Activated CD8-positive, alpha-beta memory T cell treated with anti-CD3 and anti-CD28 coated beads, Interleukin-2, amount 10 ng/mL, durations not matched to agents 7 days and 5 days (primary cell): Measurements from ENCODE around the gene MGRN1. TPM values are rescaled to one million over a fixed set of nuclear protein-coding genes. Genes with fewer than 3 reads are reported as not detected.

ENCODE experiments used
- ATAC-seq: fragments of 150-1000 bp; cut with Tn5 transposase; one replicate; pipeline ENCODE4 v1.10.0; 2021; ENCODE audit warnings: moderate library complexity
- CTCF ChIA-PET: fragments of 350-600 bp; sonication (Branson Sonifier 250); formaldehyde crosslinking; loops from one replicate; lab custom pipeline; 2021; ENCODE audit warnings: antibody characterized with exemption; lab: Charles Lee
- DNase-seq: peaks from one replicate; pipeline ENCODE4 v3.0.0-alpha.2; 2020
- H3K27ac Mint-ChIP-seq: one replicate; pipeline ENCODE4 v1.8.0; 2021; ENCODE audit warnings: mild to moderate bottlenecking, mixed read lengths
- H3K27me3 Mint-ChIP-seq: one replicate; pipeline ENCODE4 v1.8.0; 2021; ENCODE audit warnings: mixed read lengths
- H3K36me3 Mint-ChIP-seq: one replicate; pipeline ENCODE4 v1.8.0; 2021; ENCODE audit warnings: mild to moderate bottlenecking, mixed read lengths
- H3K4me1 Mint-ChIP-seq: one replicate; pipeline ENCODE4 v1.8.0; 2021; ENCODE audit warnings: mixed read lengths
- H3K4me3 Mint-ChIP-seq: one replicate; pipeline ENCODE4 v1.8.0; 2021; ENCODE audit warnings: mild to moderate bottlenecking, moderate library complexity, mixed read lengths
- H3K9me3 Mint-ChIP-seq: one replicate; pipeline ENCODE4 v1.8.0; 2022; ENCODE audit warnings: low read depth, mixed read lengths
- total RNA-seq, 2 experiments: library from RNA; stranded (reverse); gene quantifications; one replicate each; pipeline ENCODE4 v1.2.3, GENCODE V29; 2021

The MGRN1 gene
- total RNA-seq, 2 experiments from 2014 or later: 76.9 to 92.1 TPM

DNA sequence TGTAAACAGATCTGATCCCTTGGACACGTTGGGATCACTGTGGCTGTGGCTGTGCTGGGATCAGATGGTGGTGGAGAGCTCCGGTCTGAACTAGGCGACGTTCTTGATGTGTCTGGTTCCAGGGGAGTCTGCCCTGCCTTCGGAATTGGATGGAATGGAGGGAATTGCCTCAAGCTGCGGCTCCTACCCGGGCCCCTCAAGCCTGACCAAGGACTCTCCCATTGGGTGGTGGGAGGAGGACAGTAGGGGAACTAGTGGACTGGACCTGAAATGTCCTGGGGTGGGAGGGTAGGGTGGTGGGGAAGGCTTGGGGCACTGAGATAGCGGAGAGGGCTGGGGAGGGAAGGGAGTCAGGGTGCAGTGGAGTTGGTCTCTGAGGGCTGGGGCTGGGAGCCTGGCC lies 6.7 kb upstream of the MGRN1 start:
- no peaks in the 10 kb centered on the region for H3K27me3 Mint-ChIP-seq
- H3K27ac Mint-ChIP-seq: peak overlapping the region; percentile 43
- H3K36me3 Mint-ChIP-seq: no peaks in the 10 kb centered on the region
- DNase-seq: no peak
- peaks cover 28% of the 10 kb centered on the region for H3K4me1 Mint-ChIP-seq
- no peak for ATAC-seq
- H3K9me3 Mint-ChIP-seq: no peaks in the 10 kb centered on the region
- H3K4me3 Mint-ChIP-seq: no peak overlapping the region
- CTCF ChIA-PET: interaction anchor here (1.2 to 5.6 kb wide), 3 partner anchors 7 to 65 kb away, joined by 3 to 44 read pairs (median 4); partner anchors contain the start of gene MGRN1

DNA sequence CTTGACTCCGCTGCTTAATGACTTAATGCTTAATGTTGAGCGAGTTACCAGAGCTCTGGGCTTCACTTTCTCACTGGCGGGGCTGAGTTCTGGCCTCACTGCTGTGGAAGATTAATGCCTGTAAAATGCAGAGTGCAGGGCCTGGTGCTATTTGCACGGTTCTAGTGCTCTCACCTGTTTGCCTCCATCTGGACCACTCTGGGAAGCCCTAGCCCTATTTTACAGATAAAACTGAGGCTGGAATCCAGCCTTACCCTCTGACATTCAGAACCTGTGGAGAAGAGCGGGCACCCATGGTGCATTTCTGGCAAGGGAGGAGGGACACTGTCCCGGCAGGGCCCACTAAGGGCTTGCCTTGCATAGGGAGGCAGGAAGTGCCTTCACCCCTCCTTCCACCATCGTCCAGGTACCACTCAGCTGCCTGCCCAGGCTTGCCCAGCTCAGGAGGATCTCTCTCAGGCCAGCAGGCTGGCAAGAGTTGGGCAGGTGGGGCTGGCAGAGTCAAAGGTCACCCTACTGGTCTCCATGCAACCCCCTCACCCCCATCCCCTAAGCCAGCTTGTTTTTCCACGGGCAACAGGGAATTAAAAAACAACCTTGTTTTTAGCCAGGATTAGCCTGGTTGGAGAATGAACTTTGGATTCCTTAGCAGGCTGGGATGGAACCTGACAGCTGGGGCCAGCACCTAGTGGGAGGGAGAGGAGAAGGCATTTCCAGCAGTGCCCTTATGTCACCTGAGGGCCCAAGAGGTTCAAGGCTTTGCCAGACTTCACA lies 5.8 kb upstream of the MGRN1 start:
- ATAC-seq (no peak), DNase-seq (no peak)
- H3K27me3 Mint-ChIP-seq: no peaks in the 10 kb centered on the region
- no peak overlapping the region for H3K27ac Mint-ChIP-seq
- H3K4me1 Mint-ChIP-seq: peaks cover 25% of the 10 kb centered on the region
- no peaks in the 10 kb centered on the region for H3K9me3 Mint-ChIP-seq
- no peak overlapping the region for H3K4me3 Mint-ChIP-seq
- CTCF ChIA-PET: interaction anchor here (1.2 to 5.6 kb wide), 2 partner anchors 6 to 64 kb away, joined by 3 to 44 read pairs; partner anchors contain the start of gene MGRN1
- H3K36me3 Mint-ChIP-seq: no peaks in the 10 kb centered on the region

DNA sequence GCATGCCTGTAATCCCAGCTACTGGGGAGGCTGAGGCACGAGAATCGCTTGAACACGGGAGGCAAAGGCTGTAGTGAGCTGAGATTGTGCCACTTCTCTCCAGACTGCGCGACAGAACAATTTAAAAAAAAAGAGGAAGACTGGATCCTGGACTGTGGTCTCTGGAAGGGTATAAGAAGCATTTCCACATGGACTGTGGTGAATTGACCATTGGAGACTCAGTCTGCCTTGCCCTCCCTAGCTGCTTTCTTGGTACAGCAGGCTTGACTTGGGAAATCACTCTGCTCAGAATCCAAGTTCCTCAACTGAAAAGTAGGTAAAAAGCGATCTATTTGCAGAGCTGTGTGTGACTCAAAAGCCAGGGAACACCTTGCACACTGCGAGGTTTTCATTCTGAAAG lies 1.0 kb upstream of the MGRN1 start:
- Mint-ChIP-seq H3K27ac (peak overlapping the region; percentile 98), H3K4me1 (peaks cover 31% of the 10 kb centered on the region), H3K9me3 (no peaks in the 10 kb centered on the region), H3K4me3 (peak overlapping the region; percentile 89), H3K36me3 (peaks cover 9% of the 10 kb centered on the region), H3K27me3 (no peaks in the 10 kb centered on the region)
- ATAC-seq (no peak), DNase-seq (no peak)
- CTCF ChIA-PET: interaction anchor here (0.8 to 4.1 kb wide), 25 partner anchors 8 to 333 kb away, joined by 3 to 44 read pairs (median 4); partner anchors contain the start of genes ANKS3, CDIP1, CORO7 and DNAAF8

DNA sequence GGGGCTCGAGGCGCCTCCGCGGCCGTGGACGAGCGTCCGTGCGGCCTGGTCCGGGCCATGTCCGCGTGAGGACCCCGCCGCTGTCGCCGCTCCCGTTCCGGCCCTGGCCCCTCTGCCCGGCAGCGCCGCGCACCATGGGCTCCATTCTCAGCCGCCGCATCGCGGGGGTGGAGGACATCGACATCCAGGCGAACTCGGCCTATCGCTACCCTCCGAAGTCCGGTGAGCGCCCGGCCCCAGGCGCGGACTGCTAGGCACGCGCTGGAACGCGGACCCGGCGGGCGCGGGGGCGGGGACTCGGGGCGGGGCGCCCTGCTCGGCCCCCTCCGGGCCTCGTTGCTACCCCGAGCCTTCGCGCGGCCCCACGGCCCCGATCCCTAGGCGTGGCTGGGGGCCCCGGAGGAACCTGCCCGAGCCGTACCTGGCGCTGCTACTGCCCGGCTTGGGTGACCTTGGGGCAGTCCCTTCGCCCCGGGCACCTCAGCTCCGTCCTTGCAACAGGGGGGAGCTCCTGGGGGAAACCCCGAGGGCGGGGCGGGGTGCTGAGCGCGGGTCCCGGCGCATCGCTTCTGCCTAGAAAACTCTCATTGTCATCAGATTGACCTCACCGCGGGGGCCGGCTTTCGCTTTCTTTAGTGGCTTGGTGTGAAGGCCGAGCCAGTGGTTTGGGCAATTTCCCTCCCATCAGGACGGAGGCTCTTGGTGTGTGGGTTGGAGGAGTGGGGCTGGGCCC lies 367 bp downstream of the MGRN1 start:
- peaks cover 31% of the 10 kb centered on the region for H3K4me1 Mint-ChIP-seq
- CTCF ChIA-PET: interaction anchor here (0.5 to 4.1 kb wide), 24 partner anchors 9 to 371 kb away, joined by 3 to 44 read pairs (median 4); partner anchors contain the start of genes ANKS3, CDIP1, DNAAF8 and NMRAL1

DNA sequence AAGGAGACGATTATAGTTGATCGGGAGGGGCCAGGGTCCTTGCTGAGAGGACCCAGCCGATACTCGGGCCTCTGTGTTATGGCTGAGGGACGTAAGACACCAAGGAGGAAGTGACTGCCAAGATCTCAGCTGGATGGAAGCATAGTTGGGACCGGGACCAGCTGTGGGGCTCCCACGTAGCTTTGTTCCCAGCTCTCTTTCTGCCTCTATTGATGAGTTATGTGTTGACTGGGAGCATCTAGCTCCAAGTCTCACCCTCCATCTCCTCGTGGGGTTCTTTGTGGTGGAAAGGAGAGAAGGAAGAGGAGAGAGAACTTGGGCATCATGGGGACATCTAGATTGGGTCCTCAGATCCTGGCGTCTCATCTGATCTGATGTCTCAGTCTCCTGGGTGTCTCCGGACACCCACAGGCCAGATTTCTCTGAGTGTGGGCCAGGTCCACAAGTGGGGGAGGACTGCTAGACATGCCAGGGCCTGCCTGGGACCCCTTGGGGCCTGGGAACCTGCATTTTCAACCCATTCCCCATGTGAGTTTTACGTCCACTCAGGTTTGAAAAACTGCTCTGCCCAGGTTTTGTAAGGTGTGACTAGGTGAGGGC lies 1.0 kb downstream of the MGRN1 start:
- no peaks in the 10 kb centered on the region for H3K27me3 Mint-ChIP-seq
- H3K4me1 Mint-ChIP-seq: peaks cover 31% of the 10 kb centered on the region
- H3K4me3 Mint-ChIP-seq: peak overlapping the region; percentile 89
- ATAC-seq: peak; percentile 8
- no peak for DNase-seq
- H3K36me3 Mint-ChIP-seq: peaks cover 13% of the 10 kb centered on the region
- no peaks in the 10 kb centered on the region for H3K9me3 Mint-ChIP-seq
- peak overlapping the region; percentile 88 for H3K27ac Mint-ChIP-seq
- CTCF ChIA-PET: interaction anchor here (0.7 to 4.1 kb wide), 10 partner anchors 8 to 119 kb away, joined by 3 to 44 read pairs (median 6); partner anchors contain the start of genes ANKS3, DNAAF8 and UBALD1

More for the DNA sequence above, 367 bp downstream of the MGRN1 start:
- H3K36me3 Mint-ChIP-seq: peaks cover 13% of the 10 kb centered on the region
- peak overlapping the region; percentile 89 for H3K4me3 Mint-ChIP-seq
- no peaks in the 10 kb centered on the region for H3K27me3 Mint-ChIP-seq
- peak overlapping the region; percentile 88 for H3K27ac Mint-ChIP-seq
- peak; percentile 42 for ATAC-seq
- DNase-seq: peak; percentile 86
- no peaks in the 10 kb centered on the region for H3K9me3 Mint-ChIP-seq

DNA sequence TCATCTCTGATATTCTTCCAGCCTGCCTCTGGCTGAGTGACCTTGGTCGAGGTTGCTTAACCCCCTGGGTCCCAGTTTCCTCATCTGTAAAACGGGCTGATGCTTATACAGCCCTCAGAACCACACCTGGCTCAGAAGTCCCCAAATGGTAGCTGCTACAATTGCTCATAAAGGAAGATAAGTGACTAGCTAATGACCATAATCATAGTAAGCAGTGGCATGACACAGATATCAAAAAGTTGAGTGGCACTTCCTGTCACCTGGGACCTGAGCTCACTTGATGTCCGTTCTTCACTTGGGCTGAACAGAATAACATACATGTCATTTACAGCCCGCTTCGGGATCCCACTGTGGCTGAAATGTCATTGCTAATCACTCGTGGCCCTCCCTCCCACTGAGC lies 1.8 kb downstream of the MGRN1 start:
- Mint-ChIP-seq H3K4me3 (peak overlapping the region; percentile 89), H3K27ac (peak overlapping the region; percentile 59), H3K4me1 (peaks cover 31% of the 10 kb centered on the region), H3K27me3 (no peaks in the 10 kb centered on the region), H3K9me3 (no peaks in the 10 kb centered on the region), H3K36me3 (peaks cover 18% of the 10 kb centered on the region)
- CTCF ChIA-PET: interaction anchor here (1.4 to 4.1 kb wide), 4 partner anchors 10 to 41 kb away, joined by 3 to 44 read pairs (median 11); partner anchors contain the start of gene UBALD1
- DNase-seq (no peak), ATAC-seq (no peak)

DNA sequence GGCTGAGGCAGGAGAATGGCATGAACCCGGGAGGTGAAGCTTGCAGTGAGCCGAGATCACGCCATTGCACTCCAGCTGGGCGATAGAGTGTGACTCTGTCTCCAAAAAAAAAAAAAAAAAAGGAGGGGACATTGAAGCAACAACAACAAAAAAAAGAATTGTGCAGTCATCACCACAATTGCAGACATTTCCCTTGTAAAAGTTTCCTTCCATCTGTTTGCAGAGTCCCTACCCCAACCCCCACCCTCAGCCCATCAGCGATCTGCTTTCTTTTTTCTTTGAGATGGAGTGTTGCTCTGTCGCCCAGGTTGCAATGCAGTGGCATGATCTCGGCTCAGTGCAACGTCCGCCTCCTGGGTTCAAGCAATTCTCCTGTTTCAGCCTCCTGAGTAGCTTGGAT lies 3.7 kb downstream of the MGRN1 start:
- Mint-ChIP-seq H3K9me3 (no peaks in the 10 kb centered on the region), H3K4me1 (peaks cover 29% of the 10 kb centered on the region), H3K27ac (no peak overlapping the region), H3K27me3 (no peaks in the 10 kb centered on the region), H3K36me3 (peaks cover 22% of the 10 kb centered on the region), H3K4me3 (no peak overlapping the region)
- CTCF ChIA-PET: interaction anchor here (1.1 kb wide), 1 partner anchor 22 kb away, joined by 6 read pairs; no protein-coding TSS in a partner anchor
- ATAC-seq: no peak
- DNase-seq: no peak

DNA sequence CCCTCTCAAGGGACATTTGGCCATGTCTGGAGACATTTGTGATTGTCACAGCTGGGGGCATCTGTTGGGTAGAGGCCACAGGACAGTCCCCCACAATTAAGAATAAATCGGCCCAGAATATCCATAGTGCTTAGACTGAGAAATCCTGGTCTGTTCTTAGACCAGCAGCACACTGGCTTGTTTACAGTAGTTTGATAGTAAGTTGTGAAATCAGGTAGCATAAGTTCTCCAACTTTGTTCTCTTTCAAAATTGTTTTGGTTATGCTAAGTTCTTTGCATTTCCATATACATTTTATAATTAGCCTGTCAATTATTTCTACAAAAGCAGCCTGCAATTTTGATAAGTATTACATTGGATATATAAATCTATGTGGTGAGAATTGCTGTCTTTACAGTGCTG lies 6.8 kb downstream of the MGRN1 start:
- H3K9me3 Mint-ChIP-seq: no peaks in the 10 kb centered on the region
- peaks cover 9% of the 10 kb centered on the region for H3K4me1 Mint-ChIP-seq
- H3K27me3 Mint-ChIP-seq: no peaks in the 10 kb centered on the region
- CTCF ChIA-PET: interaction anchor here (0.6 kb wide), 1 partner anchor 76 kb away, joined by 3 read pairs; no protein-coding TSS in a partner anchor
- H3K4me3 Mint-ChIP-seq: no peak overlapping the region
- no peak for DNase-seq
- peaks cover 25% of the 10 kb centered on the region for H3K36me3 Mint-ChIP-seq
- H3K27ac Mint-ChIP-seq: no peak overlapping the region
- ATAC-seq: no peak

DNA sequence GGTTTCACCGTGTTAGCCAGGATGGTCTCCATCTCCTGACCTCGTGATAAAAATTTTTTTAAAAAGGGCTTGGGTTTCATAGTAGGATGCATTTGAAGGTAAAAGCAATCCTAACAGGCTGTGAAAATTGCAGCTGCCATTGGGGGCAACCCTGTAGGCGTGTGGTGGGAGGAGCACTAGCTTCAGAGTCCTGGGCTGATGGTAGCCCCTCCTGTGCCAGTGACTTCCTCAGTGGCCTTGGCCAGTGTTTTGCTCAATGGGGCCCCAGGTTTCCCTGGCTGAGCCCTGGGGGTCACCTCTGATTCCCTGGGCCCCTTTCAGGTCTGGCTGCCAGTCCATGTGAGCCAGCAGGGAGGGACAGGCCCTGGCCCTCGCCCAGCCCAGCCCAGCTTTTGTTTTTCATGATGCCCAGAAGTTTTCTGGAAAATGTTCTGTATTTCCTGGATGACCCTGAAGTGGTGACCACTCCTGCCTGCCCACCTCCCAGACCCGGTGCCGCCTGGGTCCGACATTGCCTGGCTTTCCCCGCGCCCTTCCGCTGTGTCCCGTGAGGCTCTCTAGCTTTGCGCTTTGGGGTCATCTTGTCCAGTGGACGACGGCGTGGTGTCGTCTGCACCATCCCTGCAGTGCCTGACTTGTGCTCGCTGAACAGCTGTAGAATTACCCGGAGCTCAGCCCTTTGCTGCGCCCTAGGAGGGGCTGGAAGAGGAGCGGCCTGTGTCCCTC lies 9.4 kb downstream of the MGRN1 start:
- Mint-ChIP-seq H3K4me1 (peaks cover 2% of the 10 kb centered on the region), H3K27me3 (no peaks in the 10 kb centered on the region)

DNA sequence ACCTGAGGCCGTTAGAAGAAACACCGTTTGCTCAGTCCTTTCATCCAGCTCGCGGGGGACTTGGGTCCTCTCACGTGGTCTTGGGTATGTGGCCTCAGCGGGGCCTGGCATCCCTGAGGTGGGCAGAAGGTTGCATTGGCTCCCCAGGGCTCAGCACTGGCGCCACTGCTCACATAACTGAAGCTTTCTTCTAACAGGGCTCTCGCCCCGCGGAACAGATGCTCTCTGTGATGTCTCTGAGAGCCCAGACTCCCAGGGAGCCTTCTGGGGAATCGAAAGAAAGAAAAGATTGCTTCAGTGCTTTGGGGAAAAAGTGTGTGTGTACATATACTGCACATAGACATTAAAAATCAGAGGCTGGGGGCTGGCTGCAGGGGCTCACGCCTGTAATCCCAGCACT lies 10.1 kb downstream of the MGRN1 start:
- H3K4me1 Mint-ChIP-seq: peaks cover 6% of the 10 kb centered on the region
- CTCF ChIA-PET: interaction anchor here (2.5 kb wide), 1 partner anchor 11 kb away, joined by 7 read pairs; the partner anchor contains the start of gene MGRN1
- peaks cover 13% of the 10 kb centered on the region for H3K36me3 Mint-ChIP-seq
- H3K27me3 Mint-ChIP-seq: no peaks in the 10 kb centered on the region
- no peak for DNase-seq
- no peak for ATAC-seq
- no peak overlapping the region for H3K27ac Mint-ChIP-seq
- H3K9me3 Mint-ChIP-seq: no peaks in the 10 kb centered on the region
- no peak overlapping the region for H3K4me3 Mint-ChIP-seq

More for the DNA sequence above, 9.4 kb downstream of the MGRN1 start:
- no peak for DNase-seq
- CTCF ChIA-PET: interaction anchor here (1.1 to 2.5 kb wide), 2 partner anchors 9 to 10 kb away, joined by 3 to 7 read pairs; partner anchors contain the start of gene MGRN1
- Mint-ChIP-seq H3K27ac (no peak overlapping the region), H3K9me3 (no peaks in the 10 kb centered on the region), H3K4me3 (no peak overlapping the region), H3K36me3 (peaks cover 15% of the 10 kb centered on the region)
- ATAC-seq: no peak

DNA sequence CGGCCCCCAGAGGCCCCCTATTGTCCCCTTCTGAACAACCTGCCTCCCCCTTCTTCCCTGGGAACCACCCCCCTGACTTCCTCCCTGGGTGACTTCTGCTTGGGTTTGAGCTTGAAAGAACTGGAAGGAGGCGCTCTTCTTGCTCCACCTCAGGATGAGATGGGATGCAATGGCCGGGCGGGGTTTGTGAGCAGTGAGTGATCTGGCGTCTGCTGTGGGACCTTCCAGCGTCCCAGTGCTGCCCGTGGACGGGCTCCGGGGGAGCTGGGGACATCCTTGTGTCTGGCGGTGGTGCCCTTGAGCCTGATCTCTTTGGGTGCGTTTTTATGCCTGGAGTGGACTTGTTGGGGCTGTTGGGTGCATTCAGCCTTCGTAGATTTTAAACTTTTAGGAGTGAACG lies 11.6 kb downstream of the MGRN1 start:
- Mint-ChIP-seq H3K27ac (no peak overlapping the region), H3K27me3 (no peaks in the 10 kb centered on the region), H3K36me3 (peaks cover 11% of the 10 kb centered on the region), H3K4me3 (no peak overlapping the region), H3K4me1 (peaks cover 20% of the 10 kb centered on the region), H3K9me3 (no peaks in the 10 kb centered on the region)
- DNase-seq: no peak
- CTCF ChIA-PET: interaction anchor here (1.0 to 1.3 kb wide), 3 partner anchors 11 to 20 kb away, joined by 3 to 6 read pairs (median 4); no protein-coding TSS in a partner anchor
- ATAC-seq: no peak

DNA sequence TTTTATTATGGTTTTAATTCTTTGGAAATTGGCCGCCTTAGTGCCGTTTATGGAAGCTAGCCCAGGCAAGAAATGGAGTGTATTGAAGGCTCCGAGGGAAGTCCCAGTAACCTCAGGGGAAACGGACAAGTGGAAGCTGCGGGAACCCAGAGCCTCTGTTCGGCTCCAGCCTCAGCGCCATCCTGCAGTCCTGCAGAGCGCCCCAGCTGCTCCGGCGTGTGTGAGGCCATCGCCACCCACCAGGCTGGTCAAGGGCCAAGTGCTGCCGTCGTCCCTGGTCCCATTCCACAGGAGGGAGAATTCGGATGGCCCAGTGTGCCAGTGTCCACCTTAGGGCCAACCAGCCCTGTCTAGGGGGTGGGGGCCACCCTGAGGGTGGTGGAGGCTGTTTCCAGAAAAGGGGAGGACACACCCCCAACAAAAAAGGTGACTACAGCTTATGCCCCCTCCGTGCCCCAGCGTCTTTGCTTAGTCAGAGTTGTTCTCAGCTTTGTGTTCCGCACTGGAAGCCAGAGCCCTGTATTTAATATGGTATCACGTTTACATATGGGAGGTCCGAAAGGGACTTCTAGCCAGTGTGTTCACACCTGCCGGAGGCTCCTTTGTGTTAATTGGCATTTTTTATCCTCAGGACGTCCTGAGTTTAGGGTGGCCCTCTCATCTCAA lies 13.0 kb downstream of the MGRN1 start:
- no peak overlapping the region for H3K27ac Mint-ChIP-seq
- H3K36me3 Mint-ChIP-seq: peaks cover 6% of the 10 kb centered on the region
- H3K4me1 Mint-ChIP-seq: peaks cover 21% of the 10 kb centered on the region
- CTCF ChIA-PET: interaction anchor here (1.0 to 1.1 kb wide), 2 partner anchors 13 kb away, joined by 4 to 5 read pairs; partner anchors contain the start of gene MGRN1
- no peak overlapping the region for H3K4me3 Mint-ChIP-seq
- ATAC-seq (no peak), DNase-seq (no peak)
- no peaks in the 10 kb centered on the region for H3K9me3 Mint-ChIP-seq
- no peaks in the 10 kb centered on the region for H3K27me3 Mint-ChIP-seq
